Measurements from ENCODE around the gene SH3GL3. TPM values are rescaled to one million over a fixed set of nuclear protein-coding genes. Genes with fewer than 3 reads are reported as not detected.

Gene SH3GL3
- polyA plus RNA-seq, 1 of the 3 experiments (the other 2 are of a cell fraction): not detected

GRCh38 chr15:83458381-83458780 is 11.2 kb downstream of the SH3GL3 start:
- DNase-seq: no peak
- TF ChIP-seq REST (IDR thresholded peaks at IDR 0.05; ENCODE audit: low read depth, low read length) (no peak), NFIC (IDR thresholded peaks at IDR 0.05; ENCODE audit: borderline replicate concordance) (no peak), CTCF (IDR thresholded peaks at IDR 0.05) (no peak), MEF2A (IDR thresholded peaks at IDR 0.05; ENCODE audit: borderline replicate concordance, low read depth) (no peak), JUND (IDR thresholded peaks at IDR 0.05) (no peak), ELF1 (IDR thresholded peaks at IDR 0.05) (no peak), POLR2AphosphoS5 (IDR thresholded peaks at IDR 0.05; ENCODE audit: low read depth, low read length) (no peak), PBX3 (IDR thresholded peaks at IDR 0.05) (no peak)
- Histone ChIP-seq H3K4me3 (ENCODE audit: low read depth in 2 of 2, low read length in 1 of 2) (no peak overlapping the region), H2AFZ (ENCODE audit: low read depth) (no peak overlapping the region), H3K9me2 (no peaks in the 10 kb centered on the region), H3F3A (replicated peaks; ENCODE audit: insufficient read depth) (no peaks in the 10 kb centered on the region), H3K79me2 (ENCODE audit: insufficient read depth) (no peaks in the 10 kb centered on the region), H3K9me3 (no peaks in the 10 kb centered on the region), H4K20me1 (ENCODE audit: insufficient read depth) (no peaks in the 10 kb centered on the region), H3K4me1 (ENCODE audit: control insufficient read depth in 1 of 2, insufficient read depth in 2 of 2, low read depth in 1 of 2, low read length in 1 of 2) (no peaks in the 10 kb centered on the region), H3K4me2 (no peak overlapping the region), H3K36me3 (replicated peaks in 1 of 2; ENCODE audit: control insufficient read depth in 1 of 2, insufficient read depth in 2 of 2, low read length in 1 of 2) (no peaks in the 10 kb centered on the region), H3K27me3 (ENCODE audit: insufficient read depth) (no peaks in the 10 kb centered on the region; the same call in 1 of the 2 replicates), H3K9ac (no peak overlapping the region), H3K27ac (ENCODE audit: low read depth in 2 of 2, low read length in 1 of 2) (no peak overlapping the region)
- ChIA-PET POLR2A (no interaction called here), CTCF (no interaction called here)
- 0% methylated on average over 3 of the region's 3 CpGs for WGBS (ENCODE audit: low lambda C conversion rate)

GRCh38 chr15:83462026-83462425 is 14.9 kb downstream of the SH3GL3 start:
- ChIA-PET CTCF (interaction anchor here (1.0 kb wide), 1 partner anchor 26 kb away, joined by 3 read pairs; no protein-coding TSS in a partner anchor), POLR2A (no interaction called here)
- Histone ChIP-seq H3K27ac (ENCODE audit: low read depth in 2 of 2, low read length in 1 of 2) (no peak overlapping the region), H3K9ac (no peak overlapping the region), H3K4me1 (ENCODE audit: control insufficient read depth in 1 of 2, insufficient read depth in 2 of 2, low read depth in 1 of 2, low read length in 1 of 2) (no peaks in the 10 kb centered on the region), H3K9me3 (no peaks in the 10 kb centered on the region), H3K36me3 (replicated peaks in 1 of 2; ENCODE audit: control insufficient read depth in 1 of 2, insufficient read depth in 2 of 2, low read length in 1 of 2) (no peaks in the 10 kb centered on the region), H2AFZ (ENCODE audit: low read depth) (no peak overlapping the region), H3F3A (replicated peaks; ENCODE audit: insufficient read depth) (no peaks in the 10 kb centered on the region), H3K9me2 (no peaks in the 10 kb centered on the region), H3K4me3 (ENCODE audit: low read depth in 2 of 2, low read length in 1 of 2) (no peak overlapping the region), H3K79me2 (ENCODE audit: insufficient read depth) (no peaks in the 10 kb centered on the region), H4K20me1 (ENCODE audit: insufficient read depth) (no peaks in the 10 kb centered on the region), H3K4me2 (no peak overlapping the region), H3K27me3 (ENCODE audit: insufficient read depth) (no peaks in the 10 kb centered on the region; the same call in 1 of the 2 replicates)
- 11% methylated on average over 3 of the region's 3 CpGs for WGBS (ENCODE audit: low lambda C conversion rate)
- no peak for DNase-seq
- TF ChIP-seq ELF1 (IDR thresholded peaks at IDR 0.05) (no peak), IRF3 (IDR thresholded peaks at IDR 0.05; ENCODE audit: low read depth, low read length) (no peak), RCOR1 (IDR thresholded peaks at IDR 0.05; ENCODE audit: low read length) (no peak), SMC3 (IDR thresholded peaks at IDR 0.05; ENCODE audit: low read depth, low read length) (no peak), EP300 (IDR thresholded peaks at IDR 0.05; ENCODE audit: borderline replicate concordance in 1 of 2, low read depth in 1 of 2, low read length in 1 of 2) (no peak), USF1 (IDR thresholded peaks at IDR 0.05; ENCODE audit: borderline replicate concordance, low read depth) (no peak), CHD2 (IDR thresholded peaks at IDR 0.05; ENCODE audit: low read length, partially characterized antibody) (no peak), TCF12 (IDR thresholded peaks at IDR 0.05) (no peak), USF2 (IDR thresholded peaks at IDR 0.05; ENCODE audit: borderline replicate concordance, low read depth, low read length) (no peak), RAD21 (IDR thresholded peaks at IDR 0.05; ENCODE audit: low read length) (no peak)

Measured in SK-N-SH (cell line).